Measurements from ENCODE around the gene HADHA.
"Not testable (repeated sequence)": the region's sequence is repeated elsewhere in the genome, so short reads cannot be mapped to it uniquely, and the experiment has no call there.

HADHA gene

GRCh38 chr2:26172871-26173775 lies 71.3 kb downstream of the HADHA start, which contains the start of gene GAREM2:
Gene GAREM2 (plus strand): TSS chr2:26173088. CDS start chr2:26173221, 133 bp downstream.
- no peak for DNase-seq

DNA sequence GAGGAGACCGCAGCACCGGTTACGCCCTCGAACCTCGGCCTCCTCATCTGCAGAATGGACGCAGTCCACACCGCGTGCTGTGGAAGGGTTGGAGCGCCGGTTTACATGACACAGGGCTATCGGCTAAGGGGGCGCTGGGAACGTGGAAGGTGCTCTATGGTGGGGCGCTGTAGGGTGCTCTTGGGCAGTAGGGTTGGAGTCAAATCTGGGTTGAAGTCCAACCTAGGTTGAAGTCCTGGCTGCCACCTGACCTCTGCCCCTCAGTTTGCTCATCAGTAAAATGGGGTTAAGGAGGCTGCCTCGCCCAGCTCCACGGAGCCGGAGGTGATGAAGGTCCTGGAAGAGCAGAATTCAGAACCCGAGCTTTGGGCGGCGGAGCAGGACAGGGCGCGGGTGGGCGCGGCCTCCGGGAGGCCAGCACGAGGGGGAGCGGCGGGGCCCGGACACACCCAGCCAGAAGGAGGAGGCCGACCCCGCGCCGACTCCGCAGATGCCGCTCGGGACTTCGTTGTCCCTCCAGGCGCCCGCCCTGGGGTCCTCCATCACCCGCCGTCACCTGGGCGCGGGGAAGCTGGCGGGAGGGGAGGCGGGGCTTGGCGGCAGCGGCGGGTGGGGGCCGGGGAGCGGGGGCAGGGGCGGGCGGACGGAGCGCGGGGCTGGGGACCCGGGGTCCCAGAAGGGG lies 72.1 kb downstream of the HADHA start:
- DNase-seq = peak; percentile 15

- no peak for DNase-seq
Observed at GRCh38 chr2:26170795-26171194, 73.6 kb downstream of the HADHA start.

GRCh38 chr2:26169681-26170414 lies 74.6 kb downstream of the HADHA start:
- DNase-seq = no peak

DNA sequence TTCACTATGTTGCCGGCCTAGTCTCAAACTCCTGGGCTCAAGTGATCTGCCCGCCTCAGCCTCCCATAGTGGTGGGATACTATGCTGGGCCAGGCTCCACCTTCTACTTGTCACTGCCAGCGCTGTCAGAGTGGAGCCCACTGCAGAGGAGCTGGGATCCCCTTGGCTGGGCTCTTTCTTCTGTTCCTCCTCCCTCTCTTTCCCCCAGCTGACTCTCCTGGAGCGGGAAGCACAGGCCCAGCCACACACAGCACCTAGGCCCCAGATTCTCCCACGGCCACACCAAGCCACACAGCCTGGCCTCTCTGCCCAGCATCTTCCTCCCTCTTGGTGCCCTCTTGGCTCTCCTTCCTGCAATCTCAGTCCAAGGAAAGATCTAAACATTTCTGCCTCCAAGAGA lies 75.2 kb downstream of the HADHA start:
- DNase-seq = no peak

- DNase-seq = no peak
Observed at GRCh38 chr2:26168785-26169184, 75.6 kb downstream of the HADHA start.

DNA sequence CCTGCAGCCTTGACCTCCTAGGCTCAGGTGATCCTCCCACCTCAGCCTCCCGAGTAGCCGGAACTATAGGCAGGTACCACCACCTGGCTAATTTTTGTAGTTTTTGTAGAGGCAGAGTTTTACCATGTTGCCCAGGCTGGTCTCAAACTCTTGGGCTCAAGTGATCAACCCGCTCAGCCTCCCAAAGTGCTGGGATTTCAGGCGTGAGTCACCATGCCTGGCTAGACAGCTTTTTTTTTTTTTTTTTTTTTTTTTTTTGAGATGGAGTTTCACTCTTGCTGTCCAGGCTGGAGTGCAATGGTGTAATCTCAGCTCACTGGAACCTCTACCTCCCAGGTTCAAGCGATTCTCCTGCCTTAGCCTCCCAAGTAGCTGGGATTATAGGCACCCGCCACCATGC lies 77.9 kb downstream of the HADHA start:
- DNase-seq = not testable (repeated sequence)

DNA sequence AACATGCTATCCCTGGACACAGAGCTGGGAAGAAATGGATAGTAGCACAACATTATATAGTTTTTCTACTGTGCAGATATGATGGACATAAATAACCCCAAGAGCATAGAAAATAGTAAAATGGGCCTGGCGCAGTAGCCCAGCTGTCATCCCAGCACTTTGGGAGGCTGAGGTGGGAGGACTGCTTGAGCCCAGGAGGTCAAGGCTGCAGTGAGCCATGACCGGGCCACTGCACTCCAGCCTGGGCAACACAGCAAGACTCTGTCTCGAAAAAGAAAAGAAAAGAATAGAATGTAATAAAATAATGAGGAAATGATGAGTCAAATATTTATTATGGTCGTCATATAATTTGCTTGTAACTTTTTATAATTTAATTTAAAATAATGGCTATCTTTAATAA lies 79.0 kb downstream of the HADHA start:
- DNase-seq = no peak

DNA sequence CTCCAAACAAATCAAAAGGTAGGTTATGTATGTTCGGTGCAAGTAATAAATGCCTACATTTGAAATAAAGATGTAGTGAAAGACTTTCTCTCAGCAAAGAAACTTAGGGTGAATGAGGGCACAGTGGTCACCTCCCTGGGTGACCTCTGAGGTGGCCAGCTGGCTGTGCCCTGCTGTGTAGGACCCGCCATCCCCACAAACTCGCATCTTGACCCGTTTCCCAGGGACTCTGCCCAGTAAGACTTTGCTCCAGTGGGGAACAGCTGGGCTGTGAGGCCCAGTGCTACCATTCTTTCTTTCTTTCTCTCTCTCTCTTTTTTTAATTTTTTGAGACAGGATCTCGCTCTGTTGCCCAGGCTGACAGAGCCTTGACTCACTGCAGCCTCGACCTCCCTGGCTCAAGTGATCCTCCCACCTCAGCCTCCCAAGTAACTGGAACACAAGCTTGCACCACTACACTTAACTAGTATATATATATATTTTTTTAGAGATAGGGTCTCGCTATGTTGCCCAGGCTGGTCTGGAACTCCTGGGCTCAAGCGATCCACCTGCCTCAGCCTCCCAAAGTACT lies 79.7 kb downstream of the HADHA start:
- DNase-seq = no peak

- no peak for DNase-seq
Observed at GRCh38 chr2:26164231-26164630, 80.2 kb downstream of the HADHA start.

DNA sequence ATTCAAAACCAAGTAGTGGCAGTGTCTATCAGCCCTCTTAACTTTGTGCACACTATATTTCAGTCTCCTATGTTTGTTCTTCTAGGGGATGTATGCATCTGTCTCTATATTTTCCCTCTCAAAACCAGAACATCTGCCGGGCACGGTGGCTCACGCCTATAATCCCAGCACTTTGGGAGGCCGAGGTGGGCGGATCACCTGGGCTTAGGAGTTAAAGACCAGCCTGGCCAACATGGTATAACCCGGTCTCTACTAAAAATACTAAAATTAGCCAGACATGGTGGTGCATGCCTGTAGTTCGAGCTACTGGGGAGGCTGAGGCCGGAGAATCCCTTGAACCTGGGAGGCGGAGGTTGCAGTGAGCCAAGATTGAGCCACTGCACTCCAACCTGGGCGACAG lies 81.5 kb downstream of the HADHA start:
- DNase-seq = no peak

- no peak for DNase-seq
Observed at GRCh38 chr2:26161926-26162325, 82.5 kb downstream of the HADHA start.

GRCh38 chr2:26157580-26157979 lies 86.9 kb downstream of the HADHA start:
- no peak for DNase-seq

- DNase-seq = no peak
Observed at GRCh38 chr2:26150243-26150642, 94.2 kb downstream of the HADHA start.

DNA sequence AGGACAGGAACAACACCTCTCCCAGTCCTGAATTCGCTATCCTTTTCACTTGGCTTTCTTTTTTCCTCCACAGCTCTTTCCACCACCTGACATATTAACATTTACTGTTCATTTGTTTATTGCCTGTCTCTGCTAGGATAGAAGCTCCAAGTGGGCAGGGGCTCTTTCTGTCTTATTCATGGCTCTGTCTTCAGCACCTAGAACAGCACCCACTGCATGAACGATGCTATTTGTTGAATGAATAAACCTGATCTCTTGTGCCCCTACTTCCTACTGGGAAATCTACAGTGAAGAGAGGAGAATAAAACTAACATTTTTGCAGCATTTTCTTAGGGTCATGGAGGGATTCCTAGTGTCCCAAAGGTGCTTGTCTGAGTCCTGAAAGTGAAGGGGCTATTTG lies 95.9 kb downstream of the HADHA start:
- DNase-seq = no peak

DNA sequence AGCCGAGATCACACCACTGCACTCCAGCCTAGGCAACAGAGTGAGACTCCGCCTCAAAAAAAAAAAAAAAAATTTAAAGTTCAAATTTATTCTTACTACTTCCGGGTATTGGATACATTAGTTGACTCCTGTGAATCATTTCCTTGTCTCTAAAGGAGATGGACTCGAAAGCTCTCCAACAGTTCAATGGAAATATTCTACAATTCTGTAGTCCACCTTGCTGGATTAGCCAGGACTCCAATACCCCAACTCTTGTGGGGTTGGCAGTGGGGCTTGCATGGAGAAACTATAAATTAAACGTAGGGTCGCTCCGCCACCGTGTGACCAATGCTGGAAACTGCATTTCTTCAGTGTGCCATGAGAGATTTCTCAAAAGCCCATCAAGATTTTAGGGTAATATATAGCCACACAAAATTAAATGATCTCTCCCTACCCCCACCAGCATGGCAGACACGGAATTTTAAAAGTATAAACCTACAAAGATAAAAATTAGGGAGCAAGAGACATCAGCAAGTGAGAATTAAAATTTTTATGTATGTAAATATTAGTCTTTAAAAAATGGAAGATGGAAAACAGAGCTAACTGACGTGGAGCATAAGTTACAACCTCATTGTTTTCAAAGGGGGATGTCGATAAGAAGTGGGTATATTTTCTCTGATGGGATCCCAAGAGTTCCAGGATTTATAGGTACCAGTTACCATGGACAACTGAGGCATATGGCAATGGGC lies 99.3 kb downstream of the HADHA start:
- peak; percentile 67 for DNase-seq

GRCh38 chr2:26144031-26144430 lies 100.4 kb downstream of the HADHA start:
- no peak for DNase-seq

DNA sequence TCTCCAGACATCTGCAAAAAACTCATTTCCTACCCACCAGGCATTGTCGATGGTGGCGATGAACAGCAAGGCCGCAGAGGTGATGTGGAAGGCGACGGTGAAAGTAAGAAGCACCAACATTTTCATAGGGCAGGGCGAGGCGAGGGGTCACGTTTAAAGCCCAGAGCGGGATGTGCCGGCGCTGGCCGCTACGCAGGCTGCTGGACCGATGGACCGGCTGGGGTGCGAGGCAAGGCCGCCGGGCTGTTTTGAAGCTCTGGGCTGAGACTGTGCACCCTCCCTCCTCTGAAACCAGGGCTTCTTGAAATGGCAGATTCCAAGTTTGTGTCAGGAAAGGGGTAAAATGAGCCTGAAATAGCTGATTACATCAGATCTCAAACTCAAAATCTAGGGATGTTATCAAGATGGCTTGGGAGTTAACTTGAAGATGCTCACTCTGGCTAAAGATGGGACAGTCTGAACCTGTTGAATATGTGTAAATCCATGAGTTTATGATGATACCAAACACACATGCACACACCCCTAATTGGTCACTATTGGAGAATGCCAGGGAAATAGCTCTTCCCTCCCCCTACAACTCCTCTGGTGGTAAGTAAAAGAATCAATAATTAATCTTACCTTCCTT lies 103.2 kb downstream of the HADHA start:
- no peak for DNase-seq
